Bronchial epithelial cell (primary cell): Measurements from ENCODE around the gene NFIL3. TPM values are rescaled to one million over a fixed set of nuclear protein-coding genes. Genes with fewer than 3 reads are reported as not detected.
A peak's percentile ranks its signal among the peaks of the same experiment; 100 is the strongest.

Source experiments
- DNase-seq: peaks from one replicate; pipeline ENCODE4 v3.0.0-alpha.2; 2010; ENCODE audit warnings: low read depth
- FAIRE-seq: peaks from 2 replicates; lab custom pipeline; 2011; peaks lifted over from hg19 to GRCh38; lab: Jason Lieb, UNC
- H3K27me3 ChIP-seq: 2 replicates; pipeline ENCODE4 v1.5.1; 2011; ENCODE audit warnings: low read length; ENCODE audit not compliant: control insufficient read depth, insufficient read depth
- H3K36me3 ChIP-seq: 2 replicates; pipeline ENCODE4 v1.5.1; 2011; ENCODE audit warnings: low read length; ENCODE audit not compliant: control insufficient read depth, insufficient read depth
- H3K4me3 ChIP-seq: 2 replicates; pipeline ENCODE4 v1.5.1; 2011; ENCODE audit warnings: mild to moderate bottlenecking, low read depth, low read length, control low read depth
- CTCF ChIP-seq: IDR thresholded peaks from 2 replicates; pipeline ENCODE4 v1.5.1; 2011; ENCODE audit warnings: mild to moderate bottlenecking, moderate library complexity, low read length, control low read depth, inconsistent platforms; ENCODE audit not compliant: insufficient read depth, severe bottlenecking
- total RNA-seq: library from RNA; depleted of rRNA; stranded (reverse); fragments of >200 nt; gene quantifications from 2 replicates; pipeline ENCODE4 v1.2.1, GENCODE V29; 2014

NFIL3 gene
- total RNA-seq, 1 donor from 2014 or later, result 31.3 TPM

DNA sequence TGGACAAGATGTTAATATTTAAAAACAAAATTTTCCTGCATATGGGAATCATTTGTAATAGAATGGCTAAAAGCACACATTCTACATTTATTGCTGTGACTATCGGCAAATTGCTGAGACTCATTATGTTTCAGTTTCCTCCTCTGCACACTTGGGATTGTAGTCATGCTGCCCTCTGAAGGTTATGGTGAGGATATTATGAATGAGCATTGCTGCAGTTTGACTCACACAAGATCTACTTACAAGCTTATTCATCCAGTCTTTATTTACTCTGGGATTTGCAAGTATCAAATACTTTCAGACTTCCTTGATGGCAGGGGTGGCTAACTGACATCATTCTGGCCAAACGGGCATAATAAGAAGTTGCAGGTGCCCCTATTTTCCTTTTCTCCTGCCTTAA is 9.5 kb upstream of the NFIL3 start:
- peak; percentile 41 for TF ChIP-seq CTCF
- Histone ChIP-seq H3K27me3 (no peaks in the 10 kb centered on the region), H3K36me3 (no peaks in the 10 kb centered on the region), H3K4me3 (no peak overlapping the region)
- FAIRE-seq, result peak; percentile 13
- DNase-seq, result peak; percentile 98

DNA sequence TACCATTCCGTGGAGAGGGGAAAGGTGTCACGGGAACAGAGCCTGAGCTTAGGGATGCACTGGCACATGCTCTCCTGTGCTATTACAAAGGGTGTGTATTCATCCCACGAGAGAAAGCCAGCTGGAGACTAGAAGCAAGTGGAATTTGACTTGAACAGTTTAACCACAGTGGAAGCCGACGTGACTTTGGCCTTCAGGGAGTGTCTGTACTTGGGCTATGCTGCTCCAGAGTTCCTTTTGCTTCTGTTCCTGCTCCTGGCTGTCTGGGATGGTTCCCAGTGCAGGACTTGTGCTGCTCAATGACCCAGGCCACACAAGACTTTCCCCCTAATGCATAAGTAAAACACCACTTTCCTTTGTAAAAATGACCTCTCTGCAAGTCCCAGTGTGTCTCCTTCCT is 7.9 kb upstream of the NFIL3 start:
- no peak for TF ChIP-seq CTCF
- no peak for FAIRE-seq
- H3K27me3 ChIP-seq, result no peaks in the 10 kb centered on the region

GRCh38 chr9:91429501-91429900 is 5.9 kb upstream of the NFIL3 start:
- no peaks in the 10 kb centered on the region for H3K27me3 ChIP-seq
- FAIRE-seq (no peak), DNase-seq (no peak)
- no peak for TF ChIP-seq CTCF
- no peaks in the 10 kb centered on the region for H3K36me3 ChIP-seq
- H3K4me3 ChIP-seq, result no peak overlapping the region

More for the DNA sequence above, 7.9 kb upstream of the NFIL3 start:
- DNase-seq, result no peak
- no peaks in the 10 kb centered on the region for H3K36me3 ChIP-seq
- H3K4me3 ChIP-seq, result no peak overlapping the region

DNA sequence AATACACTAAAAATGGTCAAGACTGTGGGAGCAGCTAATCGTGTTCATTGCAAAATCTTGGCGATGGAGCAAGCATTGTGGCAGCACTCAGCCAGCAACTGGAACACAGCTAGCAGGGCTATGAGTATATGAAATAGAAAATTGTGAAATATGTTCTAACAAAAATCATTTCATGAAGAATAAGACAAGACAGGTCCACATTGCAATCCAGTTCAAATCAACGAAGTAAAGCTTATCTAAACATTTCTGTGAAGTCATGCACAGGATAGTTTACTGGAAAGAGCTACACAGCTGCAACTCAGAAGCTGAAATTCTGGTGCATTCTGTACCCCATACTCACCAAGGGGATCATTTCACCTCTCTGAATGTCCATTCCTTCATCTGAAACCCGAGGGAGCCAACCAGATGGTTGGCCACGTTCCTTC is 5.3 kb upstream of the NFIL3 start:
- Histone ChIP-seq H3K4me3 (no peak overlapping the region), H3K27me3 (no peaks in the 10 kb centered on the region), H3K36me3 (no peaks in the 10 kb centered on the region)
- TF ChIP-seq CTCF, result no peak
- FAIRE-seq, result no peak
- DNase-seq, result no peak

DNA sequence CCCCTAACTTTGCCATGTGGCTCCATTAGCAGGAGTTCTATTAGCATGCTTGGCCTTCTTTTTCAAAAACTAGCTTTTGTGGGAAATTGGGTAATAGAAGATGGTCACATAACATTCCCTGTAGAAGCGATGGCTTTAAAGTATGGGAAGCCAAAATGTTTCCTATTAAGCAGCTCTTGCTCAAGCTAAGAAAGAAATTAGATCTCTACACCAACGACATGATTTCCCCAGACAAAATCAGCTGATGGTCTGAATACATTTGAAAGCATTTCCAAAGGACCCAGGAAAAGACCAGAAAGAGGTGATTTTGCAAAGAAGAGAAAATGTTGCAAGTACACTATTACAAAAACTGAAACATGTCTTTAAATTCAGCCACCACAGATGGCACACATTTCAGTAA is 4.8 kb upstream of the NFIL3 start:
- Histone ChIP-seq H3K4me3 (no peak overlapping the region), H3K27me3 (no peaks in the 10 kb centered on the region), H3K36me3 (no peaks in the 10 kb centered on the region)
- DNase-seq (no peak), FAIRE-seq (no peak)
- no peak for TF ChIP-seq CTCF

DNA sequence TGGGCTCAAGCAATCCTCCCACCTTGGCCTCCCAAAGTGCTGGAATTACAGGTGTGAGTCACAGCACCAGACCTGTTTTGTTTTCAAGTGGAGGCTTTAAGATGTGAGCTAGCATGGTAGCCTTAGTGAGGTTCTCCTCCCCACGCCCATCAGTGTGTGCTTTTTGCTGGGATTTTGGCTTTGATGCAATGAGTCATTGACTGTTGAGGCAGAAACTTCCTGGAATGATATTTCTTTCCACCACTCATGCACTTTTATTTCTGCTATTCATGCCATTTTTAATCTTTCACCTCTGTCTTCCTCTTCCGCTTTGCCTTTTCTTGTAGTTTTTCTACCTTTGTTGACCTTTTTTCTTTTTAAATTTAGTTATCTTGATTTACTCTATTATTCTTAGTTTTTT is 4.2 kb upstream of the NFIL3 start:
- FAIRE-seq (no peak), DNase-seq (peak; percentile 88)
- no peak overlapping the region for H3K4me3 ChIP-seq
- TF ChIP-seq CTCF, result no peak
- H3K27me3 ChIP-seq, result no peaks in the 10 kb centered on the region
- H3K36me3 ChIP-seq, result no peaks in the 10 kb centered on the region
